Stimulated activated CD8-positive, alpha-beta memory T cell treated with anti-CD3 and anti-CD28 coated beads, Interleukin-7, amount 100 ng/mL, for 24 hours (primary cell): Measurements from ENCODE around the gene IFT57.
"Not testable (repeated sequence)": the region's sequence is repeated elsewhere in the genome, so short reads cannot be mapped to it uniquely, and the experiment has no call there.

ENCODE experiments used
- DNase-seq: peaks from one replicate; pipeline ENCODE4 v3.0.0-alpha.2; 2020; ENCODE audit warnings: low read depth

The IFT57 gene

DNA sequence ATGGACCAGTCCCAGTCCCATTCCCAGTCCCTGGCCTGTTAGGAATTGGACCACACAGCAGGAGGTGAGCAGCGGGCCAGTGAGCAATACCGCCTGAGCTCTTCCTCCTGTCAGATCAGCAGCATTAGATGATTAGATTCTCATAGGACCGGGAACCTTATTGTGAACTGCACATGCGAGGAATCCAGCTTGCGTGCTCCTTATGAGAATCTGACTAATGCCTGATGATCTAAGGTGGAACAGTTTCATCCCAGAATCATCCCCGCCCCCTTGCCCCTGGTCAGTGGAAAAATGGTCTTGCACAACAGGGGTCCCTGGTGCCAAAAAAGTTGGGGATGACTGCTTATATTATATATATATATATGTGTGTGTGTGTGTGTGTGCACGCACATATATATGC lies 63.1 kb downstream of the IFT57 start:
- no peak for DNase-seq

- no peak for DNase-seq
Measured at GRCh38 chr3:108158251-108158650, 64.0 kb downstream of the IFT57 start.

GRCh38 chr3:108157273-108157672 lies 65.0 kb downstream of the IFT57 start:
- DNase-seq, result no peak

- DNase-seq, result no peak
Measured at GRCh38 chr3:108156312-108156853, 65.8 kb downstream of the IFT57 start.

- DNase-seq, result not testable (repeated sequence)
Measured at GRCh38 chr3:108155642-108156041, 66.6 kb downstream of the IFT57 start.

GRCh38 chr3:108153451-108153981 lies 68.7 kb downstream of the IFT57 start:
- DNase-seq, result no peak

DNA sequence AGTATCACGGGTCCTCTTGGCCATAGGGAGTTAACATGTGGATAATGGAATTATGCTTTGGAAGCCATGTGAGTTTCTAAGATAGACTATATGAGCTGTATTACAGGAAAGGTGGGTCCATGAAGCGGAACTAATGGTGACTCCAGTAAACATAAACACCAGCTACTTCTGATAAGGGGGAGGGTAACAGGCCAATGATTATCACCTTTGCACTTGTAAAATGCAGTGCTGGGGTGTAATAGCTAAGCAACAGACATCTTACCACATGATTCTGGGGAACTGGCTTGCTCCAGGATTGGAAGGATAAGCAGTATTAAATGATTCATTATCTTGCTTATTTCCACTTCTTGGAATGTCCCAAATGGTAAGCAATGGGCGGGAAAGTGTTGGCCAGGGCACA lies 70.0 kb downstream of the IFT57 start:
- no peak for DNase-seq

- DNase-seq, result no peak
Measured at GRCh38 chr3:108150200-108150599, 72.0 kb downstream of the IFT57 start.

DNA sequence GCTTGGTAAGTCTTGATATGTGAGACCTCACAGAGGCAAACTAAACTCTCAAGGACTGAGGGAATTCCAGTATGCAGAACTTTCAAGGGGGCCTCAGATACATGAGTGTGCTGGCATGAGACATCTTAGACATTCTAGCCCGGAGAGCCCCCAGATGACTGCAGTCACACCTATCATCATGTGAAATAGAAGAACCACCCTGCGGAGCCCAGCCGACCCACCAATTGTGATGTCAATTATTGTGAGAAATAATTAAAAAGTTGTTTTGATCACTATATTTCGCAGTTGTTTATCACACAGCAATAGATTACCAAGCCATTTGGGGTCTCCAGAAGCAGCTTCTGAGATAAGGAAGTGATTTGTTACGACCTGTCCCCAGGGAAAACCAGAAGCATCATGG lies 76.1 kb downstream of the IFT57 start:
- no peak for DNase-seq

- DNase-seq, result no peak
Measured at GRCh38 chr3:108145578-108145977, 76.6 kb downstream of the IFT57 start.

GRCh38 chr3:108137460-108137814 lies 84.8 kb downstream of the IFT57 start:
- no peak for DNase-seq

- DNase-seq, result no peak
Measured at GRCh38 chr3:108136561-108137459, 85.4 kb downstream of the IFT57 start.

GRCh38 chr3:108134555-108134880 lies 87.7 kb downstream of the IFT57 start:
- no peak for DNase-seq

DNA sequence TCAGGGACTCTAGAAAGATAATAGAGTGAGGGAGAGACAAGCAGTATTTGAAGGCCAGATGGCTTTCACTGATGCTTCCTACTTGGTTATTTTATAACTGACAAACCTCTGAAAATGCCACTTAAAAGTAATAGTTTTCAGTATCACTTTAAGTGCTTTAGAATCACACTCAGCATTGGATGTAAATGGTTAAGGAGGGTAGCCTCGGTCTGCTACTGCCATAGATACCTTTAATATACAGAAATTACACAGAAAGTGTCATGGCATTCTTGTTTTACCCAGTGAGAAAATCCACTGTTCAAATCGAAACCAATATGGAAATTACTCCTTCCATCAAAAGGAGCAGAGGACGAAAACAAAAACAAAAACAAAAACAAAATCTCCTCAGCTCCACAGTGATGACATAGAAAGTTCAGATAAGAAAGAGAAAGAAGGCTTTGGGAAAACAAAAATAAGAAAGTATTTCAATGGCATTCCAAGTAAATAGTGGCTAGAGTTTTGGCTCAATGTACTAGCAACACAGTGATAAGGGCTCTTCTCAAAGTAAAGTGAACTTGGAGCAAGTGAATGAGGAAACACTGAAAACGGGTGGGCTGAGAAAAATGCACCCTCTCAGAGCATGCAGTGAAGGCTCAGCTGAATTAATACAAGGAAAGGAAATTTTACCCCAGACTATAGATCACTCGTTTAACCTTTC lies 88.2 kb downstream of the IFT57 start:
- DNase-seq, result no peak

- DNase-seq, result no peak
Measured at GRCh38 chr3:108133048-108133369, 89.2 kb downstream of the IFT57 start.

DNA sequence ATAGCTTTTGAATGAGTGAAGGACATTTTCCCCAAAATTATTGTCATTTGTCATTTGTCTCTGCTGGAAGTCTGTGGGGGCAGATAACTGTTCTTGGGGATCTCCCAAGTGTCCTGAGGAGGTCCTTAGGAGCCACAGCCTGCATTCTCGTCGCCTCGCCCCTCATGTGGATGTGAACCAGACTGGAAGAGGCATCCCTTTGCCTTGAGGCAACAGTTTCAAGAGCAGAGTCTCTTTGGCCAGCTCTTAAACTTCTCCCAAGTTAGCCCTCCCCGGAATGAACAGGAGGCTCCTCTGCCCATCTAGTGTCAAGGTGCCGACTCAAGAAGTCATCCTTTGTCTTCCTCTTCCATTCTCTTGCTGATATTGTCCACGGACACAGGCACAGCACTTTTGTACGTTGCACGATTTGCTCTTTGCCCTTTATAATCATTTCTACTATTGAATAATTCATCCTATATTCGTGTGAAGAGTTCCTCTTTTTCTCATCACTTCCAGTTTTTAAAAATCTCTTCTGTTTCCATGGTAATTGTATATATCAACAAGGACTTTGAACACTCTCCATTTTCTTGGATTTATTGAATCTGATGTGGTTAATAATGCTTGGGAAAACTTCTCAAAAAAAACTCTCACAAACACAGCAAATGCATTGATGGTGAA lies 90.6 kb downstream of the IFT57 start:
- no peak for DNase-seq

GRCh38 chr3:108130701-108131474 lies 91.3 kb downstream of the IFT57 start:
- no peak for DNase-seq

DNA sequence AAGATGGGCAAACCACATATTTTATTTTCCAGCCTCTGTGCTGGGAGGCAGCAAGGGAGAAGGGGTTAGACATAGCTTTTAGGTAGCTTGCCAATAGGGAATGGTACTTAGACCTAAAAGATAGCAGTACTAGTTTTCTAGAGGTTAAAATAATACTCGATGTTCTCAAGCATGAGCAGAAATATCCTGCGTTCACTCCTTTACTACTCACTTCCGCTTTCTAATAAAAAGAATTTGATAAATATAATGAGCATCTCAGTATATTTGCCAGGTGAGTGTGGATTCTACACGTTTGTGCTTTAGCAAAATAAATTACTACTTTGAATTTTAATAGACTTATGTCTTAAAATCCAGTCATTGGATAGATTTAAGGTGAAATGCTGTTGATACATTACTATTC lies 92.0 kb downstream of the IFT57 start:
- DNase-seq, result no peak

DNA sequence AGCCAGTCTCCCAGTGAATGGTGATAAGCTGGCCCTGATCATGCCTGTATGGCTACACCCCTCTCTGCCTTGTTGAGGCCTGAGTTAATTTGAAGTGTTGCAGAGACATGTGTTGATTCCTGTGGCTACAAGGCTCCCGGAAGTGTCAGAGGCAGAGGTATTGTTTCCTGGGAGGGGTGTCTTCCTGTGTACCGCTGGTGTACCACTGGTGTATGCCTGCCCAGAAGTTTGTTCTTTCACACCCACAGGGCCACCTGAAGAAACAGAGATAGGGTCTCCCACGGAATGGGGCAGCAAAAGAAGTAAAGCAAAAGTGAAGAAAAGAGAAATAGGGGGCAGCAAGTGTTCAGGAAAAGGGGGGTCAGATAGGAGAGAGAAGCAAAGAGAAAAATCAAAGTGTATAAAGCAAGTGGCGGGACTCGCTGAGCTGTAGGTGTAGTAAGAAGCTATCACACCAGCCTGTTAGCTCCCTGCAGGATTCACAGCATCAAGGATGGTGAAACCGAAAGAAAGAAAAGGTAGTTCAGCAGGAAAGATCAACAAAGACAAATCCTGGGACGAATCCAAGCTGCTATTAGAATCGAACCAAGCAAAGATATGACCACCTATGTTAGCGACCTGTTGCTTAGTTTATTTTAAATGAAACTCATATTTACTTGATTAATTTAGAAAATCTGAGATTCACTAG lies 94.8 kb downstream of the IFT57 start:
- DNase-seq, result no peak

DNA sequence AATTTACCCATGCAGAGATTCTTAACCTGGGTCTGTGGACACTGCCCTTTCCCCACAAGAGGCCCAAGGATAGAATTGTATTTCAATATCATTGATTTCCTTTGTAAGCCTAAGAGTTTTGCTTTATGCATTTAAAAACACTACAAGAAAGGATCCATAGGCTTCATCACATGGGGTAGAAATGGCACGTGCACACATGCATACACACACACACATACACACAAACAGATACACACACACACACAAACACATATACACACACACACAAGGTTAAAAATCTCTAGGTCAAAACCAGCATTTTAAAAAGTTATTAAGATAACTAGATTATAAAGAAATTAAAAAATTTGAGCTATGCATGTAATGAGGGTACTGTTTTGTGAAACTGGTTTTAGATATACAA lies 95.9 kb downstream of the IFT57 start:
- no peak for DNase-seq

GRCh38 chr3:108125550-108126071 lies 96.6 kb downstream of the IFT57 start:
- DNase-seq, result no peak
